ENCODE measurements around the gene TRPC3.

TRPC3 gene

DNA sequence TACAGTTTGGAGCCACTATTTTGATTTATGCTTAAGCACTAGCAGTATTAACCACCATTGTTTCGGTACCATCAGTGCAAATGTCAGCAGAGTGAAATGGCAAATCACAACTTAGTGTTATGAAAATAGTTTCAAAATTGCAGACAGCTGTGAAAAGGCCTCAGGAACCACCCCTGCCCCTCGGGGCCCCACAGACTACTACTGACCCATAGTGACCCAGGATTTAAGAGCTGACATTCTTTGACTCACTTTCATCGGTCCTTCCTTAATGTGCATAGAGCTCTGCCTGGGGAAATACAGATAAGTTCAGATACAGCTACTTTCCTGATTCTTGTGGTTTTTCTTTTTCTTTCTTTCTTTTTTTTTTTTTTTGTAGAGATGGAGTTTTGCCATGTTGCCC is 78.3 kb downstream of the TRPC3 start:
- DNase-seq (ENCODE audit: low spot score): no peak

DNA sequence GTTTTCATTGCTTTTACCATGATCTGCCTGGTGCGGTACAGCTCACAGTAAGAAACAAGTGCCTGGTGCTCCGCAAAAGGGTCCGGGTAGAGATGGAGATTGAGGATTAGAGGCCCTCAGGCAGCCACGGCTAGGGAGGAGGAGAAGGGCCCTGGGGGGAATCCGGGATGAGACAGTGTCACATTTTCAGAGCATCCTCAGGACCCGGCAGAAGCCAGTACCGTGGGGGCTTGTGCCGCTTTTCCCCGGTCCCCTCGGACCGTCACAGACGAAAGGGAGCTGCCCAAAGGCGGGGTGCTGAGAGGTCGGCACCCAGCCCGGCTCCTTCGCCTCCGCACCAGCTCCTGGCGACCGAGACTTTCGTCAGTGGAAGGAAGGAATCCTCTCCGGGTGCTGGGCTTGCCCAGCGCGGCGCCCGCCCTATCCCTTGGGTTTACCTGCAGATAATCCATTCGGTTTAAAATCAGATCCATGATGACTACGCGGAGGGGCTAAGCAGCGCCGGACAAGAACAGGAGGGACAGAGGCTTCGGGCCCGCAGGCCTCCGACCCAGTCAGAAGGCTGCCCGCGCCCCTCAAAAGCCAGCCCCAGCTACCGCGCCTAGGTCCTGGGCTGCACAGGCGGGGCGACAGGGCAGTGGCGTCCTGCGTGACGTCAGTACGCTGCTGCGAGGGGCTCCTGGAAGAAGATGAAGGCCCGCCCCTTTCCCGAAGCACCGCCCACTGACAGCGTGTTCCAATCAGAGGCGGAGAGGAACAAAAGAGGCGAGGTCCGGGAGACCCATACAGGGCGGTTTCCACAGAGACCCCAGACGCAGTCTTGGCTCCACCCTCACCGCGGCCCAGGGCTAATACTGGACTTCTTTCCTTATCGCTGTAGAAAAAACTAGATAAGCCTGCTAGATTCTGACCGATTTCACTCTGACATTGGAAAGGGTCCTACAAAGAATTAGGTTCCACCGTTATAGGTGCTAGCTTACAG is 81.7 kb downstream of the TRPC3 start, which contains the start of gene BBS7:
Gene BBS7, minus strand, starts transcription at position 634 of the 982 bp plus-strand sequence. Its CDS starts 161 bp downstream, at position 473.
- DNase-seq (ENCODE audit: low spot score): peak; percentile 94

DNA sequence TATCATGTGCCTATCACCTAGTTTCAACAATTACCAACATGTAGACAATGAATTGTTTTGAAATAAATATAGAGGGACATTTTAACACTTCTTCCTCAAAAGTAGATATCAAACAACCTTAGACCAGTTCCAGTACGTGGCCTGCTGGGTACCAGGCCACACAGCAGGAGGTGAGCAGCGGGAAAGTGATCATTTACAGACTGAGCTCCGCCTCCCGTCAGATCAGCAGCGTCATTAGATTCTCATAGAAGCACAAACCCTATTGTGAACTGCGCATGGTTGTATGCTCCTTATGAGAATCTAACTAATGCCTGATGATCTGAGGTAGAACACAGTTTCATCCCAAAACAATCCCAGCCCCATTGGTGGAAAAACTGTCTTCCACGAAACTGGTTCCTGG is 88.1 kb downstream of the TRPC3 start:
- DNase-seq (ENCODE audit: low spot score): no peak

- no peak for DNase-seq (ENCODE audit: low spot score)
These were observed 90.4 kb downstream of the TRPC3 start for GRCh38 chr4:121861426-121861825.

GRCh38 chr4:121860121-121860520 is 91.7 kb downstream of the TRPC3 start:
- DNase-seq (ENCODE audit: low spot score): no peak

- DNase-seq (ENCODE audit: low spot score): no peak
These were observed 100.5 kb downstream of the TRPC3 start for GRCh38 chr4:121851354-121851753.

DNA sequence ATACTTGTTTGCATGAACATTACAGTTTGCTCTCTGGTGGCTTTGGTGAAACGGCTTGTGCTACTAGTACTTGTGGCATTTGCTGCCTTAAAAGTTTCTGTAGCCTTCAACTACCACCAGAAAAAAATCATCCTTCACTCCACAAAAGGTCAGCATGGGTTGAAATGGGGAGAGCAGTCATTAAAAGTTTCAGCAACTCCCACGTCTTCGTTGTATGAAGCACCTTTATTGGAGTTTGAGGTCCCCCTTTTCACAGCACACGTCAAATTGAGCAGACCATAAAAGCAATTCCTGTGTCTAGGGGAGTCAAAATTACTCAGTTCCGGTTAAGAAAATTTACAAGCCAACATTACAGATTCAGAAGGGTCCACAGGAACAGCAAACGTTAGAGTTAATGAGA is 105.2 kb downstream of the TRPC3 start:
- DNase-seq (ENCODE audit: low spot score): no peak

DNA sequence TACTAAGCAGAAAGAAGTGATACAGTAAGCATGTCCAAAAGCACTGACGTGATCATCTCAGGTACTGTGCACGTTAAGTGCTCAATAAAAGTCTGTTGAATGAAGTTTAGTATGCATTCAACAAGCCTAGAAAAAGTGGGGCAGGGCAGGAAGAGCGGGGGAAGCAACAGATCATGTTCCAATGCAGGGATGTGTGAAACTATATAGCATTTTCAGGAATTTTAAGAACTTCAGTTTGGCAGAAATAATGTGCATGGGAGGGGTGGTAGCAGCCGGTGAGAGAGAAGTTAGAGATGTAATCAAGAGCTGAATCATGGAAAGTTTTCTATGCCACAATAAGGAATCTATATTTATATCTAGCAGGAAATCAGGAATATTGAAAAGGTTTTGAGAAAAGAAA is 109.0 kb downstream of the TRPC3 start:
- DNase-seq (ENCODE audit: low spot score): no peak

GRCh38 chr4:121838136-121838535 is 113.7 kb downstream of the TRPC3 start:
- no peak for DNase-seq (ENCODE audit: low spot score)

DNA sequence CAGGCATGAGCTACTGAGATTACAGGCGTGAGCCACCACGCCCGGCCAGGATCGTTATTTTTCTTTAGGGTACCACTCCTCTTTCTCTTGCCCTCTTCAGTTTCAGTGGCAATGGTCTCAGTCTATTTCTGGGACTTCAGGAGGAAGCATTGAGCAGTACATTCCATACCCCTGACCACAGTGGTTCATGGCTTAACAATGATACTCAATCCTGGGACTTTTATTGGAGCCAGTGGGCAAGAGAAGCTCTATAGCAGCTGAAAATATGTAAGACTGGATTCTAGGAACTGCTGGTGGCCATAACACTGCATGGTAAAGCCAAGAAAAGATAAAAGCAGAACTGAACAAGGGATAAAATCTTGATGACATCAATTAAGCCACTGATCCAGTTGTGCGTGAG is 122.3 kb downstream of the TRPC3 start:
- no peak for DNase-seq (ENCODE audit: low spot score)

Measured in germinal center (tissue), 1 donor.